ENCODE results near the gene PRAME. TPM values are rescaled to one million over a fixed set of nuclear protein-coding genes. Genes with fewer than 3 reads are reported as not detected.

PRAME gene
- total and polyA plus RNA-seq, 2 donors (not counting 3 experiments of a cell fraction or from before 2014, with no cell fraction given): 0.07 TPM; not detected in 1

DNA sequence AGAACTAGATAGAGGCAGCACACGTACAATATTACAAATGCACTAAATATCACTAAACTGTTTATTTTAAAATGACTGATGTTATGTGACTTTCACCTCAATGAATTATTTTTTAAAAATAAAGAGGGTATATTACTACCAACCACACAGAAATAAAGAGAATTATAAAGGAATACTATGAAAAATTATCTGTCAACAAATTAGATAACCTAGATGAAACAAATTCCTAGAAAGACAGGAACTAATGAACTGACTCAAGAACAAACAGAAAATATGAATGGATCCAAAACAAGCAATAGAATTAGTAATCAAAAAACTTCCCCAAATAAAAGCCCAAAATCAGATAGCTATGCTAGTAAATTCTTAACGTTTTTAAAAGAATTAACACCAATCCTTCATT lies 60.8 kb downstream of the PRAME start:
- Histone ChIP-seq H3K27ac (ENCODE audit: insufficient read depth, low read depth, low read length) (no peak overlapping the region), H3K4me1 (ENCODE audit: control insufficient read depth, extremely low read depth, insufficient read depth, low read length) (no peaks in the 10 kb centered on the region), H3K27me3 (ENCODE audit: control insufficient read depth in 2 of 2, insufficient read depth in 2 of 2, low read length in 2 of 2) (no peaks in the 10 kb centered on the region), H2AFZ (ENCODE audit: low read depth, low read length) (no peak overlapping the region), H3K4me3 (replicated peaks in 1 of 3; ENCODE audit: insufficient read depth in 1 of 3, low read depth in 1 of 3, low read length in 3 of 3) (no peak overlapping the region), H3K4me2 (ENCODE audit: insufficient read depth, low read length) (no peak overlapping the region), H3K9me1 (replicated peaks; ENCODE audit: control insufficient read depth, extremely low read depth, insufficient read depth, low read length) (no peaks in the 10 kb centered on the region), H4K20me1 (replicated peaks; ENCODE audit: control insufficient read depth, extremely low read depth, insufficient read depth, low read length) (no peaks in the 10 kb centered on the region), H3K9ac (replicated peaks; ENCODE audit: extremely low read depth, insufficient read depth, low read length) (no peak overlapping the region), H3K36me3 (ENCODE audit: control insufficient read depth in 2 of 2, extremely low read depth in 1 of 2, insufficient read depth in 2 of 2, low read length in 2 of 2) (no peaks in the 10 kb centered on the region), H3K79me2 (ENCODE audit: control insufficient read depth, insufficient read depth, low read length) (no peaks in the 10 kb centered on the region), H3K9me3 (replicated peaks; ENCODE audit: control insufficient read depth, insufficient read depth, low read length) (no peaks in the 10 kb centered on the region)
- FAIRE-seq (no peak), DNase-seq (ENCODE audit: low read depth, low spot score) (no peak)
- BruUV-seq (replicated peaks): no TSS peak
- dilution Hi-C loops (cut with MboI; ENCODE audit: extremely low pct_ligation_motif_present, low sequenced_read_pairs) (no loop called here), intact Hi-C loops (cut with micrococcal nuclease) (no loop called here)
- CTCF ChIA-PET: interaction anchor here (1.6 kb wide), 1 partner anchor 10 kb away, joined by 7 read pairs; the partner anchor contains the start of gene ZNF280B
- POLR2A ChIA-PET: no interaction called here
- no peak for TF ChIP-seq POLR2A (IDR thresholded peaks at IDR 0.05; ENCODE audit: low read depth, low read length)
- TF ChIP-seq MYC (IDR thresholded peaks at IDR 0.05; ENCODE audit: low read depth, low read length): no peak
- no peak for TF ChIP-seq FOS (IDR thresholded peaks at IDR 0.05; ENCODE audit: borderline replicate concordance, insufficient read depth, low read length)
- TF ChIP-seq, protein P1, sequence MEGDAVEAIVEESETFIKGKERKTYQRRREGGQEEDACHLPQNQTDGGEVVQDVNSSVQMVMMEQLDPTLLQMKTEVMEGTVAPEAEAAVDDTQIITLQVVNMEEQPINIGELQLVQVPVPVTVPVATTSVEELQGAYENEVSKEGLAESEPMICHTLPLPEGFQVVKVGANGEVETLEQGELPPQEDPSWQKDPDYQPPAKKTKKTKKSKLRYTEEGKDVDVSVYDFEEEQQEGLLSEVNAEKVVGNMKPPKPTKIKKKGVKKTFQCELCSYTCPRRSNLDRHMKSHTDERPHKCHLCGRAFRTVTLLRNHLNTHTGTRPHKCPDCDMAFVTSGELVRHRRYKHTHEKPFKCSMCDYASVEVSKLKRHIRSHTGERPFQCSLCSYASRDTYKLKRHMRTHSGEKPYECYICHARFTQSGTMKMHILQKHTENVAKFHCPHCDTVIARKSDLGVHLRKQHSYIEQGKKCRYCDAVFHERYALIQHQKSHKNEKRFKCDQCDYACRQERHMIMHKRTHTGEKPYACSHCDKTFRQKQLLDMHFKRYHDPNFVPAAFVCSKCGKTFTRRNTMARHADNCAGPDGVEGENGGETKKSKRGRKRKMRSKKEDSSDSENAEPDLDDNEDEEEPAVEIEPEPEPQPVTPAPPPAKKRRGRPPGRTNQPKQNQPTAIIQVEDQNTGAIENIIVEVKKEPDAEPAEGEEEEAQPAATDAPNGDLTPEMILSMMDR (IDR thresholded peaks at IDR 0.05; ENCODE audit: extremely low read depth in 1 of 2, insufficient read depth in 1 of 2, low read depth in 1 of 2, low read length in 2 of 2): no peak
- TF ChIP-seq JUN (IDR thresholded peaks at IDR 0.05; ENCODE audit: borderline replicate concordance, insufficient read depth, insufficient read length, low read depth): no peak
- TF ChIP-seq GATA2 (IDR thresholded peaks at IDR 0.05; ENCODE audit: insufficient read depth, insufficient read length, low read depth, low read length): no peak
- TF ChIP-seq, protein P2, sequence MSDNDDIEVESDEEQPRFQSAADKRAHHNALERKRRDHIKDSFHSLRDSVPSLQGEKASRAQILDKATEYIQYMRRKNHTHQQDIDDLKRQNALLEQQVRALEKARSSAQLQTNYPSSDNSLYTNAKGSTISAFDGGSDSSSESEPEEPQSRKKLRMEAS (IDR thresholded peaks at IDR 0.05; ENCODE audit: insufficient read depth, insufficient read length): no peak
- TF ChIP-seq POLR2AphosphoS5 (IDR thresholded peaks at IDR 0.05; ENCODE audit: insufficient read depth, low read depth, low read length): no peak
- no peak for TF ChIP-seq EZH2 (IDR thresholded peaks at IDR 0.05; ENCODE audit: borderline replicate concordance, low read depth, low read length, severe bottlenecking)

Small RNAs within 50 kb of the gene (small RNA-seq; reads per million reads assigned to genes)
- gene IGLV2-34 (ENCODE audit: insufficient read depth, insufficient read length, low read depth, low replicate concordance): not detected

Other genes with a start within 250 kb of the PRAME start
- 3.1 TPM in 2 replicates for gene ZNF280B, start 50.5 kb downstream of the PRAME start, total RNA-seq
- gene ZNF280B, start 50.5 kb downstream of the PRAME start, polyA plus RNA-seq: 1.4 and 1.5 TPM in 2 replicates
- 0.15 TPM in 1 of 2 replicates, not detected in the other for gene ZNF280A, start 39.0 kb downstream of the PRAME start, total RNA-seq
- gene ZNF280A, start 39.0 kb downstream of the PRAME start, polyA plus RNA-seq: not detected in 2 replicates
- not detected in 2 replicates for gene GGTLC2, start 85.3 kb upstream of the PRAME start, total RNA-seq
- gene GGTLC2, start 85.3 kb upstream of the PRAME start, polyA plus RNA-seq: not detected in 2 replicates

Data from endothelial cell of umbilical vein (primary cell).